Fibroblast of pulmonary artery (primary cell): ENCODE measurements around the gene RBMS3.

Experiments
- DNase-seq: peaks from one replicate; pipeline ENCODE4 v3.0.0-alpha.2; 2010; ENCODE audit warnings: low read depth
- H3K4me3 ChIP-seq: replicated peaks from 2 replicates; pipeline ENCODE4 v1.5.1; 2011; ENCODE audit warnings: low read depth, mild to moderate bottlenecking, control low read depth, low read length, moderate library complexity
- TF ChIP-seq, protein P1 (sequence below): IDR thresholded peaks from 2 replicates; pipeline ENCODE4 v1.5.1; 2011; ENCODE audit warnings: mild to moderate bottlenecking, control low read depth, low read length, inconsistent platforms; ENCODE audit errors: missing control alignments

The RBMS3 gene

DNA sequence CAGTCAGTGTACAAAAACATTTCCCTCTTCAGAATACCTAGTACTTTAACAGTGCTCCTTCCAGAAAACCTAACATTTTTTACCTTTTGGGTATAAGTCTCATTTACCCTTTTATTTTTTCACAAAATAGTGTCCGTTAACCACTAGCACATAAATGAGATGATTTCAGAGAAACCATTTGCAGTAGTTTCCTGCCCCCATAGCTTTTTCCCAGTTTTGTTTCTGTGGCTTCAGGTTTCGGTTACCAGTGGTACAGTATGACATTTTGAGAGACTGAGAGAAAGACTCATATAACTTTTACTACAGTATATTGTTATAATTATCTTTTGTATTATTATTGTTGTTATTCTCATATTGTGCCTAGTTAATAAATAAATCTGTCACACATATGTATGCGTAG lies 6.2 kb upstream of the RBMS3 start:
- H3K4me3 ChIP-seq: no peak overlapping the region
- no peak for DNase-seq
- TF ChIP-seq, protein P1, sequence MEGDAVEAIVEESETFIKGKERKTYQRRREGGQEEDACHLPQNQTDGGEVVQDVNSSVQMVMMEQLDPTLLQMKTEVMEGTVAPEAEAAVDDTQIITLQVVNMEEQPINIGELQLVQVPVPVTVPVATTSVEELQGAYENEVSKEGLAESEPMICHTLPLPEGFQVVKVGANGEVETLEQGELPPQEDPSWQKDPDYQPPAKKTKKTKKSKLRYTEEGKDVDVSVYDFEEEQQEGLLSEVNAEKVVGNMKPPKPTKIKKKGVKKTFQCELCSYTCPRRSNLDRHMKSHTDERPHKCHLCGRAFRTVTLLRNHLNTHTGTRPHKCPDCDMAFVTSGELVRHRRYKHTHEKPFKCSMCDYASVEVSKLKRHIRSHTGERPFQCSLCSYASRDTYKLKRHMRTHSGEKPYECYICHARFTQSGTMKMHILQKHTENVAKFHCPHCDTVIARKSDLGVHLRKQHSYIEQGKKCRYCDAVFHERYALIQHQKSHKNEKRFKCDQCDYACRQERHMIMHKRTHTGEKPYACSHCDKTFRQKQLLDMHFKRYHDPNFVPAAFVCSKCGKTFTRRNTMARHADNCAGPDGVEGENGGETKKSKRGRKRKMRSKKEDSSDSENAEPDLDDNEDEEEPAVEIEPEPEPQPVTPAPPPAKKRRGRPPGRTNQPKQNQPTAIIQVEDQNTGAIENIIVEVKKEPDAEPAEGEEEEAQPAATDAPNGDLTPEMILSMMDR: no peak

DNA sequence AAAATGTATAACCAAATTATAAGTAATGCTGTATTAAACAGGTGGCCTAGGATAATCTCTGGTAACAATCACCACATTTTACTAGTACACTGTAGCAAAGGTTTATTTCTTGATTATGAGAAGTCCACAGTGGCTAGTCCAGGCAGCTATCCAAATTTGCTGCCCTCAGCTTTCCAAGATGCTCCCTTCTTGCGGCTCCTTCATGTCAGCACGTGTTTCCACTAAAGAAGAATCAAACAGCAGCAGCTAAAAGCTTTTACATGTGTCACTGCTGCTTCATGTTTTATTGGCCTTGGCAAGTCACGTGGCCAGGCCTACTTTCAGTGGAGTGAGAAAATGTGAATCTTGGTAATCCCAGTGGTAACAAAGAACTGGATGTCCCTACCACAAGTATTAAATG lies 5.6 kb upstream of the RBMS3 start:
- no peak overlapping the region for H3K4me3 ChIP-seq
- TF ChIP-seq, protein P1: no peak
- DNase-seq: peak; percentile 9

DNA sequence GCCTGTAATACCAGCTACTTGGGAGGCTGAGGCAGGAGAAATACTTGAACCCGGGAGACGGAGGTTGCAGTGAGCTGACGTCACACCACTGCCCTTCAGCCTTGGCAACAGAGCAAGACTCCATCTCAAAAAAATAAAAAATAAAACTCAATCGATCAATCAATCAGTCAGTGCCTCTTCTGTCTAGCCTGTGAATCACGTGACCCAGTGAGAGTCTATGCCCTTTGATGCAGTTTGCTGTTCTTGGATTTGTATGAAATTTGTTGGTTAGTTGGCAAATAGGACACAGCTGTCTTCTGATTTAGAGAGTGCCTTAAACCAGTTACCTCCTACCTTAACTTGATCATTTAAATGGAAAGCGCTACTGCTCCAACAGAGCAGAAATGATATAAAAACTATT lies 3.6 kb upstream of the RBMS3 start:
- TF ChIP-seq, protein P1: no peak
- no peak for DNase-seq
- no peak overlapping the region for H3K4me3 ChIP-seq

DNA sequence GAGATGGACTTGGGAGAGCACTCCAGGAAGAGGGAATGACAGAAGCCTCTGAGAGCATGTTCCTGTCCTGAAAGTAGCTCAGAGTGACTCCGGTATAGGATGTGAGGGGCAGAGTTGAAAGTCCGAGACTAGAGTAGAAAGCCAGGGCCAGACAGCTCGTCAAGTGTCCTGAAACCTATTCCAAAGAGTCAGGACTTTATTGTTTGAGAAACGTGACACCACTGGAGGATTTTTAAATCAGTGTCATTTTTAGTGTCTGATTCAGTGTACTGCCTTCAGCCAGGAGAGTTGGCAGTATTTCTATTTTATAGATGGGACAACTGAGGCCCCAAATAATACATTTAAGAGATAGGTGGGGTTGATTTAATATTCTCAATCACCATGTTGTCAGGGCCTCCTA lies 1.6 kb upstream of the RBMS3 start:
- TF ChIP-seq, protein P1: no peak
- H3K4me3 ChIP-seq: peak overlapping the region; percentile 84
- no peak for DNase-seq

DNA sequence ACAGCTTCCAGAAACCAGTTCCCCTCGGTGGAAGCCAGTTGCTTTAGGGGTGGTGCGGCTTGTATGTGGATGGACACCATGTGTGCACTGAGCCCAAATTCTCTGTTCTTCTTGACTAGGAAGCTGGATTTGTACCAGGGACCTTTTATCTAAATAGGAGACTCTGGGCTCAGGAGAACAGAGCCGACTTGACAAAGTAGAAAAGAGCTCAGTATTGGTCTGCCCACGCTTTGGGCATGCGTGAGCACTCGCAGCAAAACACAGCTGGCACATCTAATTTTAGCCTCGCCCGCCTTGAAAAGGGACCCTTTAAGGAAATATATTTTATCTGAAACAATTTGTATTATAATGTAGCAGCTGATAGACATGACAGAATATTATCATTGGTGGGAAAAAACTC lies 1.1 kb upstream of the RBMS3 start:
- TF ChIP-seq, protein P1: no peak
- peak overlapping the region; percentile 84 for H3K4me3 ChIP-seq
- DNase-seq: peak; percentile 42

DNA sequence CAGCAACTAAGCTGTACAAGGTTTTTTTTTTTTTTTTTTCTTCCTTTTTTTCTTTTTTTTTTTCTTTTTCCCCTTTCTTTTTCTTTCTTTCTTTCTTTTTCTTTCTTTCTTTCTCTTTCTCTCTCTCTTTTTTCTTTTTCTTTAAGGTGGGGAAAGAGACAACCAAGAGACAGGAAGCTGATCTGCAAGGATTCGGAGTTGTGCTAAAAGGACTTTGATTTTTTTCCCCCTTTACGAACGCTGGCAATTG lies 148 bp downstream of the RBMS3 start:
- H3K4me3 ChIP-seq: peak overlapping the region; percentile 84
- TF ChIP-seq, protein P1: no peak
- DNase-seq: no peak

DNA sequence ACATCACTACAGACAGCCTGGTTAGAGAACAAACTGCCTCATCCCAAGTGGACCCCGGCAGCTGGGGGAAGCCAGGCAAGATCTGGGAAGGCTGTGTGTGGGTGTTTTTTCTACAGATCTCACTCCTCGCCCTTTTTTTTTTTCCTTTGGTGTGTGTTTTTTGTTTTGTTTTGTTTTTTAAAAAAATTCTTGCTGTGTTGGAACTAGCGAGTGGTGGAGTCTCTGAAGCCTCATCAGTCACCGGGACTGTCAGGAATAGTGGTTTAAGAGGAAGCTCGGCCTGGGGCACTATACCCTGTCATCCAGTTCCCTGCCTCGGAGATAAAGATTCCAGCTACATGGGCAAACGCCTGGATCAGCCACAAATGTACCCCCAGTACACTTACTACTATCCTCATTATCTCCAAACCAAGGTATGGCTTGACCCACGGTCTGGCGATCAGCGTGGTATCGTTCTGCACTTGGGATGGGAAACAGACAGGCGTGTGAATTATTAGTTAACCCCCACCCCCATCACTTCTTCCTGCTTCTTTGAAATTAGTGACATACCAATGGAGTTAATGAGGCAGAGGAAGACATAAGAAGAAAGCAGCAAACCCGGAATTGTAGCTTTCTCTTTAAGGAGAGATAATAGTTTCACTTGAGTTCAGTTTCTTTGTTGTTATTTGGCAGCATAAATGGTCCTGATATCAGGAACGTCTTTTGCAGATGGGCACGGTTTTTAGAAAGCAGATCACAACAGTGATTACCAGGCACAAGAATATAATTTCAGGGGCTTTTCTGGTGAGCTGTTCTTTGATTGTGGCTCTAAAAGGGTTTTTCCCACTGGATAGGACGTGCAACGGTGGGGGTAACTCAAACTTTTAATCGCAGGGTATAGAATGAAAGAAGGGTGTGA lies 722 bp downstream of the RBMS3 start:
- TF ChIP-seq, protein P1: no peak

More for the DNA sequence above, 722 bp downstream of the RBMS3 start:
- DNase-seq: peak; percentile 74
- peak overlapping the region; percentile 84 for H3K4me3 ChIP-seq
